Brain pericyte (primary cell): Measurements from ENCODE around the gene EIF2B4.
"Not testable (repeated sequence)": the region's sequence is repeated elsewhere in the genome, so short reads cannot be mapped to it uniquely, and the experiment has no call there.

ENCODE experiments used
- DNase-seq: peaks from one replicate; pipeline ENCODE4 v3.0.0-alpha.2; 2012; ENCODE audit warnings: low read depth, low spot score

EIF2B4 gene

DNA sequence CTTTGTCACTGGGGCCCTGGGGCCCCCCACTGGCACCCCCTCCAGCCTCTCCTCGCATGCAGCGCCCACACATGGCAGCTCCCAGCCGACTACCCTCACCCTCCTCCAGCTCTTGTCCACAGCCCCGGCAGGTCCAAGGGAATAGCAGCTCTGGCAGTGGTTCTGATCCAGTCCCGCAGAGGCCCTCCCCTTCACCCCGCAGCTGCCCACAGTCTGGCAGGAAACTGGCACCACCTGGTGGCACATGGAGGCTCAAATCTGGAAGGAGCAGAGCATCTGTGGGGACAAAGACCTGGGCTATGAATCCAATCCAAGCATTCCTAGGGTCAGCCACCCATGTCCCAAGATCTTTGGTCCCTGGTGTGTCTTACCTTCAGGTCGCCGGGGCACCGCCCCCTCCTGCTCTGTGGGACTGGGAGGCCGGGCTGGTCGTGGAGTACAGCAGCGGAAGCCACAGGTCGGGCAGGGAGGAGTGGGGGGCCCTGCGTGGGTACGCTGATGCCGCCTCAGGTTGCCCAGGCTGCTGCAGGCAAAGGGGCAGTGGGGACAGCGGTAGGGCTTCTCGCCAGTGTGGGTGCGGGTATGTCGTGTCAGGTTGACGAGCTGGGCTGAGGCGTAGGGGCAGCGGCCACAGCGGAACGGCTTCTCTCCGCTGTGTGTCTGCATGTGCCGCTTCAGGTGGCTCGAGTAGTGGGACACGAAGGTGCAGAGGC lies 8.1 kb upstream of the EIF2B4 start:
- DNase-seq, result no peak

DNA sequence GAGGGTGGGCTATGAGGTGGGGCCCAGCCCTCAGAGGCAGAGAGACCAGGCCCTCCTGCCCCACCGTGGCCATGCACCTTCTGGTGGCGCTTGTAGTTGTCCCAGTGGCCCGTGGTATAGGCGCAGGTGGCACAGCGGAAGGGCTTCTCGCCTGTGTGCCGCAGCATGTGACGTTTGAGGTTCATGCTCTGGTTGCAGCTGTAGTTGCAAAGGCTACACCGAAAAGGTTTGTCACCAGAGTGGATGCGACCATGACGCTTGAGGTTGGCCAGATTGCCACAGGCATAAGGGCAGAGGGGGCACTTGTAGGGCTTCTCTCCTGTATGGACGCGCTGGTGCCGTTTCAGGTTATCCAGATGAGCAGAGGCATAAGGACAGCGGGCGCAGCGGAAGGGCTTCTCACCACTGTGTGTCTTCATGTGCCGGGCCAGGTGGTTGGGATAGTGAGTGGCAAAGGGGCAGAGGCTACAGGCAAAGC lies 7.5 kb upstream of the EIF2B4 start:
- no peak for DNase-seq

DNA sequence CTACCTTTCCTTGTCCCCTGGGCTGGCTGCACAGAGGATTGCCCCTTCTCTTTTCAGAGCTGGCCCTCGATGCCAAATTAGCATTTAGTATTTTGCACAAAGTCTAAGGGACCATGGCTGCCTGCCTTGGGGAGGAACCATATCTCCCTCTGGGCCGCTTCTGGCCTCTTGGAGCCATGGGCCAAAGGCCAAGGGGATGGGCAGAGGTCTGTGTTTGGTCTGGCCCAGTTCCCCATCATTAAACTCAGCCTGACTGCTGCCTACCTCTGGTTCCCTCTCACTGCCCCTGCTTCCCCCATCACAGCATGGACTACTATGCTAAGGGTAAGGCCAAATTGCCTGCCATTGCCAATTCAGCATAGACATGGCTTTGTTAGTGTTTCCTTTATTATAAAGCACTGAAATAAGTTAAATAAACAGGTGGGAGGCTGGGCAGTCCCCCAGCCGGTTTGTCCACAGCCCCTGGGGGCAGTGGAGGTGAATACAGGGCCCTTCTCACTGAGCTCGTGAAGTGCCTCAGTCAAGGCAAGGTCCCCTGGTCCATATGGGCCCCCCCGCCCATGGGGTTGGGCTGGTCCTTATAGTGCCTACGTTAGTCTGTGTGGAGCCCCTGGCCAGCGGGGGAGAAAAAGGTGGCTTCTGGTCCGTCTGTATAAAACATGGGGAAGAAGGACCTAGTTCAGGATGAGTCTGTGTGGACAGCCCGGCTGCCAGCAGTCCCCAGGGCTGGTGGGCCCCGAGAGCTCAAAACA lies 6.9 kb upstream of the EIF2B4 start:
- no peak for DNase-seq

DNA sequence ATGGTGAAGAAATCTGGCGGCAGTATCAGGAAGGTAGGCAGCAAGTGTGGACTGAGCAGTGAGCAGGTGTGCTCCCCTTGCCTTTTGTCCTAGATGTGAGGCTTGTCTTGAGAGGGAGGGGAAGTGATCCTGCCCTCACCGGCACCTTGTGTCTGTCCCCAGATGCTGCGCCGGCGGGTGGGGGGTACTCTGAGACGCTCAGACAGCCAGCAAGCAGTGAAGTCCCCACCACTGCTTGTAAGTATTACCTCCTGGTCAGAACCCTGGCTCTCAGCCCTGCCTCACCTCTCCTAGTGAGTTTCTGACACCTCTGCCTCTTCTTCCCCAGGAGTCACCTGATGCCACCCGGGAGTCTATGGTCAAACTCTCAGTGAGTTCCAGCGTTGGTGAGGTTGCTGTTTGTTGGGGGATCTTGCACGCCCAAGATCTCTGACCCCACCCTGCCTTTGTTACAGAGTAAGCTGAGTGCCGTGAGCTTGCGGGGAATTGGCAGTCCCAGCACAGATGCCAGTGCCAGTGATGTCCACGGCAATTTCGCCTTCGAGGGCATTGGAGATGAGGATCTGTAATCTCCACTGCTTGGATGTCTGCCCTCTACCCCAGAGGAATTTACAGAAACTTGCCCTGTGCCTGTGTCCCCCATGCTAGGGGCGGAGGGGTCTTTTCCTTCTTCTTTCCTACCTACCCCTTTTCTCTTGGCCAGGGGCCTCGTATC lies 6.2 kb upstream of the EIF2B4 start:
- DNase-seq, result no peak

GRCh38 chr2:27375513-27376099 lies 5.5 kb upstream of the EIF2B4 start:
- DNase-seq, result no peak

DNA sequence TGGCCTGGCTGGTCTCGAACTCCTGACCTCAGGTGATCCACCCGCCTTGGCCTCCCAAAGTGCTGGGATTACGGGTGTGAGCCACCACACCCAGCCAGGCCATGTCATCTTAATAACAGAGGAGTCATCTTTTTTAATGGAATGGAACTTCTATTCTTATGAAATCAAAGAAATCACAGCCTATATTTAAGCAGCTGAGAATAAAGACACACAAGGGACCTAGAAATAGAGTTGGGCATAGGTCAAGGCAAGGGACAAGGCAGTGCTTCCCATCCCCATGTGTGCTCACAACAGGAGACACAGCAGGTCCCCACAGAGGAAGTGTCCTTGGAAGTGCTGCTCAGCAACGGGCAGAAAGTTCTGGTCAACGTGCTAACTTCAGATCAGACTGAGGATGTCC lies 3.4 kb upstream of the EIF2B4 start:
- no peak for DNase-seq

- DNase-seq, result no peak
Observed at GRCh38 chr2:27372937-27373336, 2.8 kb upstream of the EIF2B4 start.

DNA sequence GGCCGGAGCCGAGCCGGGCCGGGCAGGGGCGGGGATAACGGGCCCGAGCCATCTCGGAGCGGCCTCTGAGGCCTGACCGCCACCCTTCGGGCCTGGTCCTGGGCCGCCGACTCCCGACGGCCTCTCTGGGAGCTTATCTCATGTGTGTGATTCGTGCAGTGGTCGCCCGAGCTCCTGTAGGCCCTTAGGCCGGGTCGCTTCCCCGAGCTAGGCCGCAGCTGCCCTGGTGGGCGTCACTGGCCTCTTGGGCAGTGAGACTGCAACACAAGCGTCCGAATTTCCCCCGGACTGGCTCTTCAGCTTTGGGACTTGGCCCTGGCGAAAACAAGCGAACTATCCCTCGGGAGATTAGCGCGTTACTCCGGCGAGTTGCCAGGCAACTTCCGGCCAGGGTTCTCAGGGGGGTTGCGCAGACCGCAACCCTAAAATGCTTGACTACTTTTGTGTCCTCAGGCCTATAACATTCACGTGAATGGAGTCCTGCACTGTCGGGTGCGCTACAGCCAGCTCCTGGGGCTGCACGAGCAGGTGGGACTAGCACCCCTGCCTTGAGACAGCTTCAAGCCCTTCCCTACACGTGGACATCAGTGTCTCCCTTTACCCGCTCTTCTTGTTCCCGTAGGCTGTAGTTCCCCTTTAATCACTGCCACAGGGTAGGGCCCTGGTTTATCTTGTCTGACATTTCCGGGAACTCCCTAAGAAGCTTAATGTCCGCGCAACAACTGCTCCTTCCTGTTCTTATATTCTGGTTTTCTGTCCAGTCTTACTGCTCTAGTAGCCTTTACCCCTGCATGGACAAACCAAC lies 880 bp upstream of the EIF2B4 start:
- no peak for DNase-seq

GRCh38 chr2:27369471-27370025 lies 590 bp downstream of the EIF2B4 start:
- no peak for DNase-seq

DNA sequence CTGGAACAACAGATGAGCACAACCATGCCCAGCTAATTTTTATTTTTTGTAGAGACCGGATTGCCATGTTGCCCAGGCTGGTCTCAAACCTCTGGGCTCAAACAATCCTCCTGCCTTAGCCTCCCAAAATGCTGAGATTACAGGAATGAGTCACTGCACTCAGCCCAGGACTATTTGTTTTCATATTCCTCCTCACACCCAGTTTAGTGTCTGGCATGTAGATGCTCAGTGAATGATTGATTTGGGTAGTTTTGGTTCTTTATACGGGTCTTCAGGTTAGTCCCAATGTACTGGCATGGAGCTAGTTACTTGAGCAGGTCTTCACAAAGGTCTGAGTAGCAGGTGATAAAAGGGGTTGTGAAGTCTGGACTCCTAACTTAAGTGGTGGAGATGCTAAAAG lies 6.2 kb downstream of the EIF2B4 start:
- no peak for DNase-seq

DNA sequence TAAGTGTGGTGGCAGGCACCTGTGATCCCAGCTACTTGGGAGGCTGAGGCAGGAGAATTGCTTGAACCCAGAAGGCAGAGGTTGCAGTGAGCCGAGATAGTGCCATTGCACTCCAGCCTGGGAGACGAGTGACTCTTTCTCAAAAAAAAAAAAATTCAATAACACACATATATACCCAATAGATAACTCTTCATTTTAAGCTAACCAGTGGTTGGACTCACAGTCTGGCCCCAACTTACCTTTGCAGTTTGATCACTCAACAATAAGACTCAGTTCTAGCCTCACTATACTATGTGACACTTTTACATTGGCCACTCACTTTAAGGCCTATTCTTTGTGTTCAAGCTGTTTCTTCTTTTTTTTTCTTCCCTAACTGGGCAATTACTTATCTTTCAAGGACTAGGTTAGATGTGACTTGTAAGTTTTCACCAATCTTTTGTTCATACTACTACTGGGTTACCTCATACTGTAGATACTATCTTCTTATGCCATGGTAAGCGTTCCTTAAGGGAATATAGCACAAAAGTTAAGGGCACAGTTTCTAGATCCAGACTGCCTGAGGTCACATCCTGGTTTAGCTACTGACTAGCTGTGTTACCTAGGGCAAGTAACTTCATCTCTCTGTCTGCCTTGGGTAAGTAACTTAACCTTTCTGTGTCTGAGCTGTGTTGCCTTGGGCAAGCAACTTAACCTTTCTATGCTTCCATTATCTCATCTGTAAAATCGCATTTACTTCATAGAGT lies 7.3 kb downstream of the EIF2B4 start:
- no peak for DNase-seq

DNA sequence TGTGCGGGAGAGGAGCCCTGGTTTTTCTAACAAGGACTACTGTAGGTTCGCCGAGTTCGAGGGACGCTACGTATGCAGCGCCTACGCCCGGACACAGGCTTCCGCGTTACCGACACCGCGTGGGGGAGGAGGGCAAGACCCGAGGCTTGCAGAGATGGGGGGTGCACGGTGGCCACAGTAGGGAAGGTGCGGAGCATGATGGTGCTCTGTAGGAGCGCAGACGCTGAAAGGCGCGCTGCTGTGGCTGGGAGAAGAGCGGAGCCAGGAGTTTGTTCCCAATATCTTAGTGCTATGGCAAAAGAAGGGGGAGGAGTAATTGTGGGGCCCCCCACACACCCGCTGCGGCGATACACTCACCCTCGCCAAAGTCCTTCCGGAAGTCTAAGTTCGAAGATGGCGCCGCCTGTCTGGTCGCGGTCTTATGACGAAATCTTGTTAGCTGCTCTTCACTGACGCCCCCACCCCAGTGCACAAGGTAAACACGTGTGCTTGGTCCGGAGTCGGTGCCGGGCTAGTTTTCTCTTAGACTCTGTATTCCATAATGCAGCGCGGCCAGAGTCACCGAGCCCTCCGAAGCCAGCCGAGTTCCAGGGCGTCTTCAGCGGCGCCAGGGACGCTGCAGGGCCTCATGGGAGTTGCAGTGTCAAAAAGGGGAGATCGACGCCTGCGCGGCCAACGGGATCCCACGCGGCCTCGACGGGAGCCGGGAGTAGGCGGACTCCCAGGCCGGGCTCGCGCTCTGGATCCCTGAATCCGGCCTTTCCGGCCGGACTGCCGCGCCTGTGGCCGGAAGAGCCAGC lies 13.6 kb downstream of the EIF2B4 start, which contains the start of gene GTF3C2:
Gene GTF3C2 (minus strand): TSS at position 383 of the 800 bp plus-strand sequence. CDS start 13,210 bp downstream, outside the sequence.
- peak; percentile 94 for DNase-seq

DNA sequence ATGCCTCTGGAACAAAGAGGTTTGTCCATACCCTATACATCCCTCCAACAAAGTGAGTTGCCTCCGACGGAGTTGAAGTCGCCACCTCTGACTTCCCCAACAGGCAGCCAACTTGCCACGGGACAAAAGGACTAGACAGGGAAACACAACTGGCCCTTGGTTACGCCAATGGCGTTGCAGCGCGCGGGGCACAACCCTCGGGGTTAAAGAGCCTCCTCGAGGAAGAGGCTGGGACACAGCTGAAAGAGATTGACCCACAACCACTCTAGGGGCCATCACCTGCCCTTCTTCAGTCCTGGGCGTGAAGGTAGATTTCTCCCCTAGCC lies 14.1 kb downstream of the EIF2B4 start:
- DNase-seq, result no peak

- DNase-seq, result no peak
Observed at GRCh38 chr2:27354597-27354927, 15.6 kb downstream of the EIF2B4 start.

GRCh38 chr2:27353762-27354596 lies 16.2 kb downstream of the EIF2B4 start:
- DNase-seq, result no peak

DNA sequence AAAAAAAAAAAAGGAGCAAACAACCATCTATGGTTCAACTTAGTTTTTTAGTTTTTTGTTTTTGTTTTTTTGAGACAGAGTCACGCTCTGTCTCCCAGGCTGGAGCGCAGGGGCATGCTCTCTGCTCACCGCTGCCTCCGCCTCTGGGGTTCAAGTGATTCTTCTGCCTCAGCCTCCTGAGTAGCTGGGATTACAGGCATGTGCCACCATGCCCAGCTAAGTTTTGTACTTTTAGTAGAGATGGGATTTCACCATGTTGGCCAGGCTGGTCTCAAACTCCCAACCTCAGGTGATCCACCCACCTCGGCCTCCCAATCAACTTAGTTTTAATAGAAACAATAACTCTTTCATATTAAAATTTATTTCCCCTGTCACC lies 16.8 kb downstream of the EIF2B4 start:
- not testable (repeated sequence) for DNase-seq

- DNase-seq, result no peak
Observed at GRCh38 chr2:27351802-27352598, 18.1 kb downstream of the EIF2B4 start.
